Heart right ventricle (tissue), 16 donors: ENCODE measurements around the gene NPAS1. TPM values are rescaled to one million over a fixed set of nuclear protein-coding genes. Genes with fewer than 3 reads are reported as not detected.

Experiments used
- ATAC-seq, 8 donors: fragments of 200-7000 bp; cut with Tn5 transposase; one replicate each; pipeline ENCODE4 v1.9.1; 2020; ENCODE audit warnings: mild to moderate bottlenecking in 8 of 8, moderate library complexity in 8 of 8, moderate number of reproducible peaks in 1 of 8
- DNase-seq, 2 donors: peaks; one replicate each; pipeline ENCODE4 v3.0.0-alpha.2; 2020
- H3K27ac ChIP-seq, 10 donors: fragments of 200-600 bp; sonication (generic) in 2 of 10; one replicate each; pipeline versions ENCODE4 v1.5.0 to v1.8.0; 2020 to 2022; ENCODE audit warnings: mild to moderate bottlenecking in 3 of 10
- H3K27me3 ChIP-seq, 7 donors: fragments of 200-600 bp; one replicate each; pipeline ENCODE4 v1.8.0; 2021 to 2022; ENCODE audit warnings: mild to moderate bottlenecking in 2 of 7
- H3K36me3 ChIP-seq, 9 donors: fragments of 200-600 bp; sonication (generic) in 1 of 9; one replicate each; pipeline versions ENCODE4 v1.5.0 to v1.8.0; 2020 to 2022; ENCODE audit warnings: mild to moderate bottlenecking in 2 of 9
- H3K4me1 ChIP-seq, 9 donors: fragments of 200-600 bp; sonication (generic) in 1 of 9; one replicate each; pipeline versions ENCODE4 v1.5.0 to v1.8.0; 2020 to 2022; ENCODE audit warnings: mild to moderate bottlenecking in 4 of 9
- H3K4me3 ChIP-seq, 10 donors: fragments of 200-600 bp; sonication (generic) in 2 of 10; one replicate each; pipeline versions ENCODE4 v1.5.0 to v1.8.0; 2020 to 2022; ENCODE audit warnings: mild to moderate bottlenecking in 7 of 10, moderate library complexity in 2 of 10
- H3K9me3 ChIP-seq, 11 donors: fragments of 200-600 bp in 10 of 11; sonication (generic) in 2 of 11; one replicate each; pipeline versions ENCODE4 v1.5.0 to v1.8.0; 2013 to 2022; ENCODE audit warnings: mild to moderate bottlenecking in 2 of 11, control low read depth in 1 of 11, moderate library complexity in 1 of 11
- WGBS, 2 donors: extraction: QIAGEN DNeasy Blood & Tissue Kit; methylation state at CpG; one replicate each; pipeline ENCODE4 v1.1.7; 2013; ENCODE audit warnings: inconsistent platforms in 1 of 2; 5-methylcytosine and 5-hydroxymethylcytosine counted together
- intact Hi-C, 10 donors: fragments of 100-400 bp; cut with DNase I; formaldehyde crosslinking; loops; one replicate each; pipeline versions ENCODE4 v1.11.1 to v1.14.2; 2022
- polyA plus RNA-seq, 2 donors: library from polyadenylated mRNA; stranded (reverse); fragments of 200-250 nt; gene quantifications; one replicate each; pipeline ENCODE4 v1.2.3, GENCODE V29; 2013
- total RNA-seq, 10 donors: library from RNA; stranded (reverse); fragmentation: NEBNext Ultra II Directional in 3 of 10; extraction: Animal tissue kit (Norgen Biotek cat#: 25700) in 3 of 10; gene quantifications; one replicate each; pipeline versions ENCODE4 v1.2.1 to v1.2.4, GENCODE V29; 2021 to 2023
- TF ChIP-seq, protein P1 (sequence below), 9 donors: fragments of 200-600 bp; sonication (generic) in 2 of 9; IDR thresholded peaks; one replicate each; pipeline versions ENCODE4 v1.5.0 to v1.8.0; 2021 to 2022; ENCODE audit warnings: antibody characterized with exemption in 9 of 9, mild to moderate bottlenecking in 5 of 9, moderate library complexity in 1 of 9
- donor health status: Arrhythmogenic right ventricular cardiomyopathy.
- donor health status: ischemic (EF 13 %, LVEDD 7.1; RV severe dilation, severe dysfunction).
- donor health status: healthy with polysubstance abuse.
- donor health status: DM: no; HTN: yes; CAD: no.
- donor health status: DM: no; HTN: no; CAD: no.
- donor health status: ischemic (EF 25% LVEDD 6.9; RV normal size, moderate dysfunction).
- donor health status: ischemic (EF 25% LVEDD 5.7; RV mildly dilated, moderate dysfunction).
- donor health status: healthy.
- donor health status: DM: yes; HTN: yes; CAD: no.
- donor health status: Ischemic cardiomyopathy.
- donor health status: ischemic (EF 35%, LVEDD 5.7; RV mildly dilated, moderate dysfunction).
- donor health status: nonischemic (EF 11% LVEDD 7.7; RV severe dilation, severe dysfunction).
- donor health status: DM: yes; HTN: yes; CAD: no.
- donor health status: PGD.
- donor health status: ischemic (EF 29% LVEDD 5.4; RV normal size, mild dysfunction).
- donor health status: nonischemic (EF 23%, LVEDD 6.1; RV moderate dilation, normal function).

Gene NPAS1
- total and polyA plus RNA-seq, 12 donors = 0.17 to 1.3 (median 0.40) TPM; not detected in 2

DNA sequence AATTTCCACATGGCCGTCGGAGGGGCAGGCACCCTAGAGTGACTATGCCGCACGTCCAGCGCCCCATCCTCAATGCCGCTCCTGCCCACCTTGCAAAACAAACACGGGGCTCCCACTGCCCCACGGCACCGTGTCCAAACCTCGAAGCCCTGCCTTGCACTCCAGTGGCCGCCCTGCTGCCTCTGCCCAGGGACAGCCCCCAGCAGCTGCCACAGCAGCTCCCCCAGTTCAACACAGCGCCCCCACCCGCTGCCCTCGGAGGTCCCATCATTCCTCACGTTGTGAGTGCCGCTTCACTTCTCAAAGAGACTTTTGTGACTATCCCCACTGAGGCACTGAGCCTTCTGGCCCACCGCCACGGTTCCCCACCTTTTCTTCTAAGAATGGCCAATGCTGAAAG, 51.1 kb downstream of the NPAS1 start:
- intact Hi-C loops = loop anchor here in 1 of 10 donors (1.0 kb wide), 1 partner anchor 28 kb away; no protein-coding TSS in a partner anchor
- ATAC-seq = no peak
- Histone ChIP-seq H3K9me3 (no peaks in the 10 kb centered on the region), H3K36me3 (peaks cover 0 to 100% (median 56%) of the 10 kb centered on the region in 9 donors), H3K4me1 (peaks cover 0 to 14% (median 0%) of the 10 kb centered on the region in 9 donors), H3K27ac (no peak overlapping the region), H3K27me3 (no peaks in the 10 kb centered on the region), H3K4me3 (no peak overlapping the region)
- 88 to 92% methylated on average over 18 of the region's 18 CpGs for WGBS, 2 donors
- no peak for DNase-seq
- TF ChIP-seq, protein P1, sequence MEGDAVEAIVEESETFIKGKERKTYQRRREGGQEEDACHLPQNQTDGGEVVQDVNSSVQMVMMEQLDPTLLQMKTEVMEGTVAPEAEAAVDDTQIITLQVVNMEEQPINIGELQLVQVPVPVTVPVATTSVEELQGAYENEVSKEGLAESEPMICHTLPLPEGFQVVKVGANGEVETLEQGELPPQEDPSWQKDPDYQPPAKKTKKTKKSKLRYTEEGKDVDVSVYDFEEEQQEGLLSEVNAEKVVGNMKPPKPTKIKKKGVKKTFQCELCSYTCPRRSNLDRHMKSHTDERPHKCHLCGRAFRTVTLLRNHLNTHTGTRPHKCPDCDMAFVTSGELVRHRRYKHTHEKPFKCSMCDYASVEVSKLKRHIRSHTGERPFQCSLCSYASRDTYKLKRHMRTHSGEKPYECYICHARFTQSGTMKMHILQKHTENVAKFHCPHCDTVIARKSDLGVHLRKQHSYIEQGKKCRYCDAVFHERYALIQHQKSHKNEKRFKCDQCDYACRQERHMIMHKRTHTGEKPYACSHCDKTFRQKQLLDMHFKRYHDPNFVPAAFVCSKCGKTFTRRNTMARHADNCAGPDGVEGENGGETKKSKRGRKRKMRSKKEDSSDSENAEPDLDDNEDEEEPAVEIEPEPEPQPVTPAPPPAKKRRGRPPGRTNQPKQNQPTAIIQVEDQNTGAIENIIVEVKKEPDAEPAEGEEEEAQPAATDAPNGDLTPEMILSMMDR (IDR thresholded peaks at IDR 0.05) = no peak

DNA sequence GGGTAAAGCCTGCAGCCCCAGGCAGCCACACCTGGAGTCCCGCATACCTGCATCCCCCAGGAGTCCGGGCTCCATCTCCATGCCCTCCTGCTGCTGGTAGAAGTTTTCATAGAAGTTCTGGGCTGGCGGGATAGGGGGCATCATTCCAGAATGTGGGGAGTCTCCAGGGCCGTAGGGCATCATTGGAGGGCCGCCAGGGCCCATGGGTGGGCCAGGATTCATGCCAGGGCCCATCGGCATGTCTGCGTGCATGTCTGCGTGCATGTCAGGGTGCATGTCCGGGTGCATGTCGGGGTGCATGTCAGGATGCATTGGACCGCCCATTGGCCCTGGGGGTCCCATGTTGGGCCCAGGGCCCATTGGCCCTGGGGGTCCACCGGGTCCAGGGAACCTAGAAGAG, 52.1 kb downstream of the NPAS1 start:
- ATAC-seq = no peak
- H3K4me1 ChIP-seq = peaks cover 0 to 19% (median 0%) of the 10 kb centered on the region in 9 donors
- H3K9me3 ChIP-seq = no peaks in the 10 kb centered on the region
- no peaks in the 10 kb centered on the region for H3K27me3 ChIP-seq
- H3K36me3 ChIP-seq = peaks cover 0 to 100% (median 57%) of the 10 kb centered on the region in 9 donors
- TF ChIP-seq, protein P1 (IDR thresholded peaks at IDR 0.05) = no peak
- H3K27ac ChIP-seq = no peak overlapping the region
- DNase-seq = no peak
- 90 to 92% methylated on average over 12 of the region's 12 CpGs for WGBS, 2 donors
- no peak overlapping the region for H3K4me3 ChIP-seq
- intact Hi-C loops = no loop called here

DNA sequence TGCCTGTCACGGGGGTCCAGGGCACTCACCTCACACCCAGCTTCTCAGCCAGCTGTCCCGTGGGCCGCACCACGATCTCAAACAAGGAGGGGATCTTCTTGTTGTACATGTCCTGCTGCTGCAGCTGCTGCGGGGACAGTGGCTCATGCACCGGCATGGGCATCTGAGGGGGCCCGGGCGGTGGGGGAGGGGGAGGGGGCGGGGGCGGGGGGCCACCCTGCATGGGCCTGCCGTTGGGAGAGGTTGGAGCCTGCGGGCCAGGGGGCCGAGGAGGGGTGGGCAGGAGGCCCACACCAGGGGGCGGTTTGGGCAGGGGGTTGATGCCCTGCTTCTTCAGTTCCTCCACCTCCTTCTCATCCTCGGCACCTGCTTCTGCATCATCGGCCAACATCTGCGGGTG, 52.7 kb downstream of the NPAS1 start:
- no peak for ATAC-seq
- no peaks in the 10 kb centered on the region for H3K27me3 ChIP-seq
- H3K4me3 ChIP-seq = no peak overlapping the region
- 90 to 92% methylated on average over 15 to 17 of the region's 17 CpGs for WGBS, 2 donors
- TF ChIP-seq, protein P1 (IDR thresholded peaks at IDR 0.05) = no peak
- H3K36me3 ChIP-seq = peaks cover 0 to 100% (median 53%) of the 10 kb centered on the region in 9 donors
- peaks cover 0 to 19% (median 0%) of the 10 kb centered on the region in 9 donors for H3K4me1 ChIP-seq
- H3K27ac ChIP-seq = no peak overlapping the region
- no peaks in the 10 kb centered on the region for H3K9me3 ChIP-seq
- no peak for DNase-seq
- intact Hi-C loops = no loop called here

DNA sequence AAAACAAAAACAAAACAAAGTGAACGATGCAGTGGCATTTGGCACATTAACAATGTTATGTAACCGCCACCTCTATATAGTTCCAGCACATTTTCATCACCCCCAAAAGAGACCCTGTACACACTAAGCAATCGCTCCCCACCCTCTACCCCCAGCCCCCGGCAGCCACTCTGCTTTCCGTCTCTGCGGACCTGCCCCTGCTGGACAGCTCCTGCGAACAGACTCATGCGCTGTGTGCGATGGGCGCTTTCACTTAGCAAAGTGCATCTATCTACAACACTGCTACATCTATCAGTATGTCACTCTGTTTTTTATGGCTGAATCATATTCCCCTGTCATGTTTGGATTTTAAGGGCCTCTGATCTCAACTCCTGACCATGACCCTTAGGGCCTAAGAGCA, 53.9 kb downstream of the NPAS1 start:
- Histone ChIP-seq H3K4me3 (no peak overlapping the region), H3K4me1 (peaks cover 0 to 19% (median 0%) of the 10 kb centered on the region in 9 donors), H3K9me3 (no peaks in the 10 kb centered on the region), H3K27me3 (no peaks in the 10 kb centered on the region), H3K36me3 (peaks cover 0 to 100% (median 55%) of the 10 kb centered on the region in 9 donors), H3K27ac (no peak overlapping the region)
- DNase-seq (no peak), ATAC-seq (no peak)
- TF ChIP-seq, protein P1 (IDR thresholded peaks at IDR 0.05) = no peak
- WGBS, 2 donors = 86 to 91% methylated on average over 10 of the region's 10 CpGs
- intact Hi-C loops = no loop called here
